Stimulated activated CD8-positive, alpha-beta memory T cell treated with anti-CD3 and anti-CD28 coated beads, Interleukin-7, amount 100 ng/mL, for 4 hours (primary cell): ENCODE measurements around the gene NUDT7.

Experiments used
- DNase-seq, 2 donors: peaks; one replicate each; pipeline ENCODE4 v3.0.0-alpha.2; 2020; ENCODE audit warnings: low read depth in 2 of 2

The NUDT7 gene

DNA sequence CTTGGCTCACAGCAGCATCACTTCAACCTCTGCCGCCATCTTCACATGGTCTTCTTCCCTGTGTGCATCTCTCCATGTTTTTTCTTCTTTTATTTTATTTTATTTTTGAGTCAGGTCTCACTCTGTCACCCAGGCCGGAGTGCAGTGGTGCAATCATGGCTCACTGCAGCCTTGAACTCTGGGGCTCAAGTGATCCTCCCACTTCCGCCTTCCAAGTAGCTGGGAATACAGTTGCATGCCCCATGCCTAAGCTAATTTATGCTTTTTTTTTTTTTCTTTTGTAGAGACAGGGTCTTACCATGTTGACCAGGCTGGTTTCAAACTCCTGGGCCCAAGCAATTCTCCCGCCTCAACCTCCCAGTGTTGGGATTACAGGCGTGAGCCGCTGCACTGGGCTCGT, 1.9 kb downstream of the NUDT7 start:
- no peak for DNase-seq

DNA sequence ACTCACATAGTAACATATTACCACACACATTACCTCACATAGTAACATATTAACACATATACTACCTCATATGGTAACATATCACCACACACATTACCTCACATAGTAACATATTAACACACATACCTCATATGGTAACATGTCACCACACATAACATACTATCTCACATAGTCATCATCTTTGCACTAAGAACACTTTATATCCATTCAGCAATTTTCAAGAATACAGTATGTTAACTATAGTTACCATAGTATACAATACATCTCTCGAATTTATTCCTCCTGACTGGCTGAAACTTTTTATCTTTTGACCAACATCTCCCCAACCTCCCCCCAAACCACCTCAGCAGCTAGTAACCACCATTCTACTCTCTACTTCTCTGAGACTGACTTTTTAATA, 7.6 kb downstream of the NUDT7 start:
- no peak for DNase-seq

DNA sequence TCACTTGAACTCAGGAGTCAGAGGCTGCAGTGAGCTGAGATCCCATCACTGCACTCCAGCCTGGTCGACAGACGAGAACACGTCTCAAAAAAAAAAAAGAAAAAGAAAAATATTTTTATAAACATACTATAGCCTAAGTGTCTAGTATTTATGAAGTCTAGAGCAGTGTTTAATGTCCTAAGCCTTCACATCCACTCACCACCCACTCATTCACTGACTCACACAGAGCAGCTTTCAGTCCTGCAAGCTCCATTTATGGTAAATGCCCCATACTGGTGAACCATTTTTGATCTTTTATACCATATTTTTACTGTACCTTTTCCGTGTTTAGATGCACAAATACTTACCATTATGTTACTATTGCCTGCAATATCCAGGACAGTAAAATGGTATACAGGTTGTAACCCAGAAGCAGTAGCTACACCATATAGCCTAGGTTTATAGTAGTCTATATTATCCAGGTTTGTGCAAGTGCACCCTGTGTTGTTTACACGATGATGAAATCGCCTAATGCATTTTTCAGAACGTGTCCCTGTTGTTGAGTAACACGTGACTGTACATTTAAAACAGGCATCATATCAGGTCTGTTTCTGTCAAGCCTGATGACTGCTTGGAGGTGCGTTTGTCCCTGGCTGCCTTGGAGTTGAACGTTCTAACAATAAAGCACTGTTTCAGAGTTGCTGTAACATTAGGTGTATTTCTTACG, 10.1 kb downstream of the NUDT7 start:
- DNase-seq, result no peak

DNA sequence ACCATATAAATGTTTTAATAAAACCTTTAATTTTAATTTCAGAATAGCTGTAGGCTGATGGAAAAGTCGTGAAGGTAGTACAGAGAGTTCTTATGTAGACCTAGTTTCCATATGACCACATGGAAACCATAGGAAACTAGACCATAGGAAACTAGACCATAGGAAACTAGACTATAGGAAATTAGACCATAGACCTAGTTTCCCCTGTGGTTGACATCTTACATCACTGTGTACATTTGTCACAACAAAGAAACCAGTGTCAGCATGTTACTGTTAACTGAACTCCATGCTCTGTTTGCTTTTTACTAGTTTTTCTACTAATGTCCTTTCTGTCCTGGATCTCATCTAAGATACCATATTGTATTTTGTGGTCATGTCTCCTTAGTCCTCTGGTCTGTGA, 14.6 kb downstream of the NUDT7 start:
- DNase-seq, result no peak

DNA sequence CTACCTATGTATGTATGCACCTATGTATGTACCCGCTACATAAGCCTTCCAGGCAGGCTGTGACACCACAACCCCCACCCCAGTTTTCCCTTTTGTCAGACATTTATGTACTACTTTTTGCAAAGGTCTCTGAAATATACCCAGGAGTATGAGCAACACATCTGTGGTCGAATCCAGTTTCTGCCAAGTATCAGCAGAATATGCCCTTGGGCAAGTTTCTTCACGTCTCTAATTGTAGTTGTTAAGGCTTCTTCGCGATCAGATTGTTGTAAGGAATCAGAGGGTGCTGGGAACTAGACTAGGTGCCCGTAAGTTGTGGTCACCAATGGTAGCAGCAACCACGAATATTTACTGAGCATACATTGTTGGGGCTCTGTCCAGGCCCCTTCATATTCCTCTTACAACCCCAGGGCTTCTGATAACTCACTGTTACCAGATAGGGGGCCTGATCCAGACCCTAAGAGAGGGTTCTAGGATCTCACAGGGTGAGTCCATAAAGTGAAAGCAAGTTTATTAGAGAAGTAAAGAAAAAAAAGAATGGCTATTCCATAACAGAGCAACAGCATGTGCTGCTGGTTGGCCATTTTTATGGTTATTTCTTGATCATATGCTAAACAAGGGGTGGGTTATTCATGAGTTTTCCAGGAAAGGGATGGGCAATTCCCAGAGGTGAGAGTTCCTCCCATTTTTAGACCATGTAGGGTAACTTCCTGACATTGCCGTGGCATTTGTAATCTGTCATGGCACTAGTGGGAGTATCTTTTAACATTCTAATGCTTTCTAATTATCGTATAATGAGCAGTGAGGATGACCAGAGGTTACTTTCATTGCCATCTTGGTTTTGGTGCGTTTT, 16.6 kb downstream of the NUDT7 start:
- no peak for DNase-seq

DNA sequence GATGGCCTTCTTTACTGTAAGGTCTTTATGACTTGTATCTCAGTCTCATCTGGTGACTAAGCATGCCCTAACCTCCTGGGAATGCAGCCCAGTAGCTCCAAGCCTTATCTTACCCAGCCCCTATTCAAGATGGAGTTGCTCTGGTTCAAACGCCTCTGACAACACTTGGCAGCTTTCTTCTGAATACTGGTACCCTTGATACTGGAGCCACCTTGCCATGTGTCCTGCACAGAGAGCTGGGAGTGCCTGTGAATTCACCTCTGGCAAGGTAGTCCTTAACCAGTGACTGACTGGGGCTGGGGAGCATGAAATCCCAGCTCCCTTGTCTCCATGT, 17.2 kb downstream of the NUDT7 start:
- DNase-seq, result no peak

DNA sequence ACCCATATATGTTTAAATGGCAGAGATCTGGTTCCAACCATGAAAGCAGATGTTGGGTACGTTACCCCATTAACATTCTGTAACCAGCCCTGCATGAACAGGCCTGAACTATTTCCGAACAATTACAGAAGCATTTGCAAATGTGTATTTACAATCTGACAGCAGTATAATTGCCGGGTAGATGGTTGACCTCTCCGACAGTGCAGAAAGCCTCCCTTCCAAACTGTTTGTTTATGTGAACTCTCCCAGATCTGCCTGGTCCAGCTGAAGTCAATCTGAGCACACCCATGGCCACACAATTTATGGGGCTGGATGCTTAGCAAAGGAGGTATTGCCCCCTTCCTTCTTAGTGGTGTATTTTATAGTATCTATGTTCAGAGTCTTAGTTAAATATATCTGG, 21.8 kb downstream of the NUDT7 start:
- DNase-seq, result no peak

DNA sequence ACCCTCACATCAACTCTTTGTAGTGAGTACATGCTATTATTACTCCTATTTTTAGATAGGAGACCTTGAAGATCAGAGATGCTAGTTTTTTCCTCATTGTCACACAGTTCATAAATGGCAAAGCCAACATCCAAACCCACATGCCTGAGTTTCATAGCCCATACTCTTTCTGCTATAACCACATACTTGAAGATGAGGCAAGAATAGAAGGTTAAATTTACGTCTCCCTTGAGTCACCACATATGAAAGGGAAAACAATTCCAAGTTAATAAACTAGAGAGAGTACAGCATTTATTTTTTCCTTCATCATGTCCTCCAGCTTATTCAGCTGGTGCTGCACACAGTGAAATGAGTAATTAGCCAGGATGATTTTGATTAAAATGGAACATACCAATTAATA, 23.7 kb downstream of the NUDT7 start:
- no peak for DNase-seq

DNA sequence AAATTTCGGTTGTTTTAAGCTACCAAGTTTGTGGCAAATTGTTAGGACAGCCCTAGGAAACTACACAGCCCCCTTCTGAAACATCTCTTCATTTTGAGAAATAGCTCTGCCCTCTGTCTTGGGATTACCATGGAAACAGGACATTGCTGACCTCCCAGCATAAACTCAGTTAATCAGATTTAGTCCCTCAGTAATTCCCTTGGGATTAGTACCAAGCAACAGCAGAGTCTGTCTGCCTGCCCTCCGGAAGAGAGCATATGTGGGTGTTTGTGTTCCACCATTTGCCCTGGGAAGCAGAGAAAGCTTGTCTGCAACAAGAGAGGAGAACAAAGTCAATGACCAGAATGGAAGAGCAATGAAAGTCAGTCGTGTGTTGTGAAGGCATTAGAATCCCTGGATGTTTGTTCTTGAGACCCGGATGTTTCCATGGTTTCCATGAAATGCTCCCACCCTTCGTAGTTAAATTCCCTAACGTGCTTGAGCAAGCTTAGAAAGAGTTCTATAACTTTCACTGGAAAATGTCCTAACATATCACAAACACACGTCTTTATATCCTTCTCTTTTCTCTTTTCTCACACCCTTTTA, 26.2 kb downstream of the NUDT7 start:
- no peak for DNase-seq

DNA sequence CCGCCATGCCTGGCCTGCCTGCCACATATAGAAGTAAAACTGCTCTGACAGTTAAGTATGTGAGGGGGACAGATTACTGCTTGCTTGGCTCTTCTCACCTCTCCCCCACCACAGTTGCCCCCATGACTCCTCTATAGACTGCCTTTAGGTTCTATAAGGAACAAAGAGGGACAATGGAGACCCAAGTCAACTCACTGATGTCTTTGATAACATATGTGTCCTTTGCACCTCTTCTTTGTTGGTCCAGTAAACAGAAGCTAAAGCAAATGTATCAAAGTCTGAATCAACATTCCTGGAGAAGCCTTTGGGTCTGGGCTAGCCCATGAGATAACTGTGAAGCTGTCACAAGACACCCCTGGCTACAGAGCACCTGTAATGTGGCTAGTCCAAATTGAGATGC, 27.1 kb downstream of the NUDT7 start:
- DNase-seq, result no peak

DNA sequence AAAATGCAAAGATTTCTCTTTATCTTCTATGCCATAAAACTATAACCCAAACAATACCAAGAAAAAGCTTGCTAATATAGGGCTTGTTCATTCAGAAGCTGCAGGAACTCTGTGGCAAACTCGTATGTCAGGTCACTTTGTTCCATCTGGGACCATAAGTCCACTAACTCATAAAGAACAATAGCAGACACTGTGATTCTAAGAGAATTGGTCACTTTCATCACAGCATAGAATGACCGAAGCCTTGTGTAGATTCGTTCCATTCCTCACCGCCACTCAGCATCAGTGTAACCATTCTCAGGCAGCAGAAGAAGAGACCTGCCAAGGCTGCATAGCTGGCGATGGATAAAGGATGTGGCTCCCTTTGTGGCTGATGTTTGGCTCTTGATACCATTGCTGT, 35.7 kb downstream of the NUDT7 start:
- no peak for DNase-seq

DNA sequence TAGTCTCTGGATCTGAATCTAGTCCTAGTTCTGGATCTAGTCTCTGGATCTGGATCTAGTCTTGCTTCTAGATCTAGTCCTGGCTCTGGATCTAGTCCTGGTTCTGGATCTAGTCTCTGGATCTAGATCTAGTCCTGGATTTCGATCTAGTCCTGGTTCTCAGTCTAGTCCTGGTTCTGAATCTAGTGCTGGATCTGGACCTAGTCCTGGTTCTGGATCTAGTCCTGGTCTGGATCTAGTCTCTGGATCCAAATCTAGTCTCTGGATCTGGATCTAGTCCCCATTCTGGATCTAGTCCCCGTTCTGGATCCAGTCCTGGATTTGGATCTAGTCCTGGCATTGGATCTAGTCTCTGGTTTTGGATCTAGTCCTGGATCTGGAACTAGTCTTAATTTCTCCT, 36.2 kb downstream of the NUDT7 start:
- no peak for DNase-seq

DNA sequence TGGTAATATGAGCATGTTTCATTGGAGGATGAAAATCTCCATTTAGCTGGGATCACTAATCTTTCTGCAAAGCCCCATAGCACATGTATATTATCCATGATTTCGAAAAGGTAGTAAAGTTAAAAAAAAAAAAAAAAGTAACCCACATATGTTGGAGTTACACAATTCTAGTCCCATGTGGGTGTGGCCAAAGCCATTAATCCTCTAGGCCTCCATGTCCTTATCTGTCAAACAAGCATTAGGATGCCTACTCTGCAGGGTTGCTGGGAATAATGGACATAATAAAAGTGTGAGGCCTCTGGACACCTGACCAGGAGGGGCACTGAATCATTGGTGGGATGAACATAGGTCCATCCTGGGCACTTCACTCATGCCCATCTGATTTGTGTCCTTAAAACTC, 36.9 kb downstream of the NUDT7 start:
- no peak for DNase-seq

DNA sequence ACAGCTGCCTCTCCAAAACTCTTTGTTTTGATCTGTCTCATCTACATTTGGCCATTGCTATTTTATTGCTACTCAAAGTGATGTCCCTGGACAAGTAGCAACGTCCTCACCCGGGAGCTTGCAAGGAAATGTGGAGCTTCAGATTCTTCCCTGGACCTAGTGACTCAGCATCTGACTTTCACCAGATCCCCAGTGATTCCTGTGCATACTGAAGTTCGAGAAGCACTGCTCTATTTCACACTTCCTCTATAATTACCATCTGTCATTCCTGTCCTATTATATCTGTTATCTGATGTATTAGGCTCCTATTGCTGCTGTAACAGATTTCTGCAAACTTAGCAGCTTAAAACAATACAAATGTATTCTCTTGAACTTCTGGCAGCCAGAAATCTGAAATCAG, 37.5 kb downstream of the NUDT7 start:
- DNase-seq, result no peak

DNA sequence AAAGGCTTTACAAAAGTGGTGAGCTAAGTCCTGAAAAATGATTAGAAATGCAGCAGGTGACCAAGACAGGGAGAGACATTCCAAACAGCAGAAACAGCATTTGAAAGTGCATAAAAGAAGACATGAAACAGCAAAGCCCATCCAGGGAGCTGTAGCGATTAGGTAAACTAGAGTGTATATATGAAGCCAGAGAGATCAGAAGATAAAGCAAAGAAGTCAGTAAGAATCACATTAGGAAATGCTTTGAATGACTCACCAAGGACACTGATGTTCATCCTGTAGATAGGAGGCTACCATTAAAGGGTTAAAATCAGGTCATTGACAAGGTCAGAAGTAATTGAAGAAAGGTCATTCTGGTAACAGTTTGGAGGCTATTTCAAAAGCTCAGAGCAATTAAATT, 38.5 kb downstream of the NUDT7 start:
- DNase-seq, result no peak

DNA sequence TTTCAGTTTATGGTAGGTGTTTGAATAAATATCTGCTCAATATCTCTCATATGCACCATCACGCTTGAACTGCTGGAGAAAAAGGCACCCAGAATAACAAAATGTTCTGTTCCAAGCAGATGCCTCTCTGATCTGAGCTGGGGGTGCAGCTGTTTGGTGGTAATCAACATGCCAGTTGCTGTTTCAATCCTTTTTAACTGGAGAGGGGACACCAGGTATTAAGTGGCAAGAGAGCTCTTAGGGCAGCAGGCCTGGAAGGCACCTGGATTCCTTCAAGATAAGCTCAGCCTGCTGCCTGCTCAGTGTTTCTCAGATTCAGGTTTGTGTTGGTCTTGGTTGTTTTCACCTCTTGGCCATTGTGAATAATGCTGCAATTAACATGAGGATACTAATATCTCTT, 38.9 kb downstream of the NUDT7 start:
- no peak for DNase-seq

DNA sequence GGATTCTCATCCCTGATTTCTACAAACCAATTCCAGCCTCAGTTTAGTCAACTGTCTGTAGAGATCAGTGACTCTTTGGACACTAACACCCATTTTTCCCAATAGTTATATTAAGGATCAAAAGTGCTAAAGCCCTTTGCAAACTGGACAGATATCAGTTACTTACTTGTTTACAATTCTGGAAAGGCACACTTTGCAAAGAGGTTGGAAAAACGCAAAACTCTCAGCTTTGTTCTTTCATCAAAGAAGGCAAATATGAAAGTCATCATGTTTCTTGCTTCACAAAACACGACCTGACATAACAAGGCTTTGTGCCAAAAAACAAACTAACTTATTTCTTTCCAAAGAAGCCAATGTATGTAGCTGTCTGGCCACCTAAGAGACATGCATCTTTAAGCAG, 39.9 kb downstream of the NUDT7 start:
- no peak for DNase-seq

DNA sequence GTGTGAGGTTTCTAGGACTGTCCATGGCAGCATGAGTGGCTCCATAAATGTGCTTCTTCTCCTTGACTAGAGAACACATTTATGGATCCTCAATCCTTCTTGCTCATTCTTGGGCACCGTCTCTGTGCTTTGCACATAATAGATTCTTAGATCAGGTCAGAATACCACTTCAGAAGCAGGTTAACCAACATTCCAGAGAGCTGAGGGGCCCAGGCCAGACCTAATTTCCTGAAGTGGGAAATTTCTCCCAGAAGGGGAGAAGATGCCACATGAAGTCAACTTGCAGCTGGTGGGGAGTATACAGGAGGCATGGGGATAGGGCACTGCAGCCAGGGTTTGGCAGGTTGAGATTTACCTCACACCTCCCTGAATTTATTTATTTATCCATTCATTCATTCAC, 41.7 kb downstream of the NUDT7 start:
- DNase-seq, result no peak

DNA sequence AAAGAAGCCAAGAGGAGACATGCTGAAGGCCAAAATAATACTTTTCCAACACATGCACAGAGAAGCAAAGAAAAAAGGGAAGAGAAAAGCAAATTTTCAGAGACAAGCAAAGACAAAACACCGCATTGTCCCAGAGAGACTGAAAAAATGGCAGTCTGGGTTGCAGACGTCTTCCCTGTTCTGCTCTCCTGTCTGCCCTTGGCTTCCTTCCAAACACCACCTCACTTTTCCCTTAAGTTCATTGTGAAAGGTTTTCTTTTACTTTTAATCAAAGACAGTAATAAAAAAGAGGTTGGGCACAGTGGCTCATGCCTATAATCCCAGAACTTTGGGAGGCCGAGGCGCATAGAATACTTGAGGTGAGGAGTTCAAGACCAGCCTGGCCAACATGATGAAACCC, 44.9 kb downstream of the NUDT7 start:
- DNase-seq, result no peak

DNA sequence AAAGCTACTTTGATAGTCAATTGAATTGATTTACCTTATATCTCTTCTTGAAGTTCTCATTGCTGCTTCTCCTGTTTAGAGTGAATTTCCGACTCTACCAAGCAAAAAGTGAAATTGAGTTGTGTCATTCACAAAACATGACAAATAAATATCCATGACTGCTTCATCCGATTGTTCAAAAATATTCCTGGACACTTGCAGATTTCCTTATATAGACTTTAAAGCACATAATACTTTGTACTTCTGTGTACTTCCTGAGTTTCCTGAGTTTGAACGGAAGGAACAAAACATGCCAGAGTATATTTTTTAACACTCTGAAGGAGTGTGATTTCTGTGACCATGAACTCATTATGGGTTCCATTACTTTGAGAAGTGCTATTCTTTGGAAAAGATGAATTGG, 45.5 kb downstream of the NUDT7 start:
- no peak for DNase-seq

DNA sequence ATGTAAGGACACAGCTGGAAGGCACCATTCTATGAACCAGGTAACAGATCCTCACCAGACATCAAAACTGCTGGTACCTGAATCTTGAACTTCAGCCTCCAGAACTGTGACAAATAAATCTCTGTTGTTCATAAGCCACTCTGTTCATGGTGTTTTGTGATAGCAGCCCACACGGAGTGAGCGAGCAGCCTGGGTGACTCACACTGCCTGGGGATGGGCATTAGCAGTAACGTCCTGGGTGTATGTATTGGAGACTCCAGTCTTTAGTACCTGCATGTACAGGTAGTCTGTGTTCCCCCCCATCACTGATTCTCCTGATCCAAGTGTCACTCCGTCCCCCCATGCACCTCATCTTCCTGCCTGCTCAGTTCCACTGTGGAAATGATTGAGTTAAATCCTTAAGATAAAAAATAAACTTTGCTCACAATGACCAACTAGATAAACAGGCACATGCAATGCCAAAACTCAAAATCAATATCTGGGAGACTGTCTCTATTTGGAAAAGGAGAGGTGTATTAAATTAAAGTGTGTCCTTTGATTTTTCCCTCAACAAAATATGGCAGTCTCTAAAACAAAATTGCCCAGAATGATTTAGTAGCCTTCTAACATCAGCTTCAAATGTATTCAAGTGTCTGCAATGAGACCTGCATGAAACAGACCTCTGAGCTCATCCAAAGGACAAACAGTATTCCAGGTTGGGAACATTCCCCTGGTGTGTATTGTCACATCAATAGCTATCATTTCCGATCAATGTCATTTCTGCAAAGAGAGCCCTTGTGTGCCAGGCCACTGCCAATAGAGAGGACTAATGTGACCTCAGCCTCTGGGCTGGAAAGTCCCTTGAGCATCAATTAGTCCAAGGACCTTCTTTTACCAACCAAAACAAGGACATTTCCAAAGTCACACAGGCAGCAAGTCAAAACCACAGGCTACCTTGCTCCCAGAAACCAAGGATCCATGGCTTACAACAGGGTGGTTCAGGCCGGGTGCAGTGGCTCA, 53.9 kb downstream of the NUDT7 start:
- no peak for DNase-seq

DNA sequence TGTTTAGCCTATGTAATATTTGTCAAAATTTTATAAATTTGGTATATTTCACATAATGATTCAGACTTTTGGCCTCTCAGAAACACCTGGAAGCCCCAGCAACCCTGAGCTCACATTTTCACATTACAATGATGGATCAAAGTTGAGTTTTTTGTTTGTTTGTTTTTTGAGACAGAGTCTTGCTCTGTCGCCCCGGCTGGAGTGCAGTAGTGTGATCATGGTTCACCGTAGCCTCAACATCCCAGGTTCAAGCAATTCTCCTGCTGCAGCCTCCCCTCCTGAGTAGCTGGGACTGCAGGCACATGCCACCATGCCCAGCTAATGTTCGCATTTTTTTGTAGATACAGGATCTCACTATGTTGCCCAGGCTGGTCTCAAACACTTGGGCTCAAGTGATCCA, 55.4 kb downstream of the NUDT7 start:
- DNase-seq, result no peak
